ENCODE data around the gene PDE4C. TPM values are rescaled to one million over a fixed set of nuclear protein-coding genes. Genes with fewer than 3 reads are reported as not detected.
"Not testable (repeated sequence)": the region's sequence is repeated elsewhere in the genome, so short reads cannot be mapped to it uniquely, and the experiment has no call there.

PDE4C gene
- polyA plus RNA-seq, 3 donors from 2014 or later = not detected

DNA sequence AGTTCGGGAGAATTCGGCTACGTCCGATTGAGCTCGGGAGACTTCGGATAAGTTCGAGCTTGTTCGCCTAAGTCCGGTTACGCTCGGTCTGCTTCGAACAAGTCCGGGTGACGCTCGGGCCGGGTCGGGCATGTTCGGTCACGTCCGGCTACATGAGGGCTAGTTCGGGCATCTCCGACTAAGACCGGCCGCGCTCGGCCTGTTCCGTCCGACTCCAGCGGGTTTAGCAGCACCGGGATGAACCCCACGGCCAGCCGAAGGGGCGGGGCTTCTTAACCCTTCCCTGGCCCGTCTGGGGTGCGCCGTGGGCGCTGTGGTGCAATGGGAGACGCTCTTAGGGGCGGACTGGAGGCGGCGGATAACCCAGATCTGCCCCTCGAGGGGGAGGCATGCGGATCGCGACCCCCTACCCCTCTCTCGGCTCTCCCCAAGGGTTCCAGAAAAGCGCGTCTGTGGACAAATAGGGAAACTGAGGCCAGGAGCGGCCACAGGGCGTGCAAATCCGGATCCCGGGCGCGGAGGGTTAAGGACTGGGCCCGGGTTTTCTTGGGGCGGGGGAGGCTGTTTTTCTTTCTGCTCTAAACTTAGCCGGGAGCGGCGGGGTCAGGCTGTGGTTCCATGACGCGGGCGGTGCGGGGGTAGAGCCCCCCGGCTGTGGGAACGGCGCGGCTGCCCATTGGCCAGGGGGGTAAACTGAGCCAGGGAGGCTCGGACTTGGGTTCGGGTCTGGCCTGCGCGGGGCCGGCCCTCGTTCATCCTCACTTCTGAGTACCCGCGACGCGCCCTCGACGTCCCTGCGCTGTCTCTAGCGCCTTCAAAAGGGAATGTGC, 1.5 kb downstream of the PDE4C start:
- peaks cover 0 to 2% (median 0%) of the 10 kb centered on the region in 6 donors for H3K9me3 Mint-ChIP-seq
- no peaks in the 10 kb centered on the region for H3K36me3 Mint-ChIP-seq
- peaks cover 14 to 42% (median 32%) of the 10 kb centered on the region in 3 donors for H3K27me3 Mint-ChIP-seq (ENCODE audit: low read depth in 3 of 3)
- peak overlapping the region in 4 of 6 donors; percentile 53 to 71 (median 63) for H3K27ac Mint-ChIP-seq
- H3K4me3 Mint-ChIP-seq = peak overlapping the region; percentile 84 to 95 (median 91)
- DNase-seq = peak; percentile 80 to 87 (median 83)
- peaks cover 11 to 13% of the 10 kb centered on the region in 2 donors for H3K4me1 Mint-ChIP-seq

DNA sequence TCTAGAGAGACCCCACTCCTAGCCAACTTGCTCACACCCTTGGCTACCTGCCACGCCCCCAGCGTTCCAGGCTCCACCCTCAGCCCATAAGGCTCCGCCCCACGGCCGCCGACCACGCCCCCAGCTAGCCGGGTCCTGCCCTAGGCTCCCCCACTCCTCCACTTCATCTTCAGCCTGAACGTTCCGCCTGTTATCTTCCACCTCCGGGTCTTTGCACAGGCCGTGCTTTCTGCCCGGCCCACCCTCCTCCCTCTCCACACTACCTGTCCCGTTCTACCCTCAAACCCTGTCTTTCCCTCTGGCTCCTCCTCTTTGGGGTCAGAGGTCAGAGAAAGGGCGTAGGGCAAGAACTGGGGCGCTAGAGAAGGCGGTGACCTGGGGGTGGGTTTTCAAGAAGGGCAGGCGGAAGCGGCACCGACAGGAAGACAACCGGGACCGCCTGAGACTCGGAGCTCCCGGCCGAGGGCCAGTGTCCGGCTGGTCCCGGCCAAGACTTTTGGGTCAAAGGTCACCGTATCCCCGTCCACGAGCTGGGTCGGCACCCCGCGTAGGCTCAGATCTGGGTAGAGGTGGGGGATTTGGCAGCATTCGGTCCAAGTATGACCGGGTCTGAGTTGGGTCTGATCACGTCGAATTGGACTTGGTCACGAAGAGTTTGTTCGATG, 2.2 kb downstream of the PDE4C start:
- no peaks in the 10 kb centered on the region for H3K36me3 Mint-ChIP-seq
- DNase-seq = peak in 2 of 3 donors; percentile 18 to 21
- H3K27ac Mint-ChIP-seq = peak overlapping the region in 4 of 6 donors; percentile 53 to 71 (median 63)
- peak overlapping the region; percentile 84 to 95 (median 91) for H3K4me3 Mint-ChIP-seq
- H3K27me3 Mint-ChIP-seq (ENCODE audit: low read depth in 3 of 3) = peaks cover 14 to 41% (median 30%) of the 10 kb centered on the region in 3 donors
- peaks cover 0 to 2% (median 0%) of the 10 kb centered on the region in 6 donors for H3K9me3 Mint-ChIP-seq
- peaks cover 11 to 13% of the 10 kb centered on the region in 2 donors for H3K4me1 Mint-ChIP-seq

GRCh38 chr19:18221815-18222725, 4.2 kb downstream of the PDE4C start:
- H3K27ac Mint-ChIP-seq = no peak overlapping the region
- H3K4me3 Mint-ChIP-seq = peak overlapping the region in 1 of 5 donors; percentile 47

DNA sequence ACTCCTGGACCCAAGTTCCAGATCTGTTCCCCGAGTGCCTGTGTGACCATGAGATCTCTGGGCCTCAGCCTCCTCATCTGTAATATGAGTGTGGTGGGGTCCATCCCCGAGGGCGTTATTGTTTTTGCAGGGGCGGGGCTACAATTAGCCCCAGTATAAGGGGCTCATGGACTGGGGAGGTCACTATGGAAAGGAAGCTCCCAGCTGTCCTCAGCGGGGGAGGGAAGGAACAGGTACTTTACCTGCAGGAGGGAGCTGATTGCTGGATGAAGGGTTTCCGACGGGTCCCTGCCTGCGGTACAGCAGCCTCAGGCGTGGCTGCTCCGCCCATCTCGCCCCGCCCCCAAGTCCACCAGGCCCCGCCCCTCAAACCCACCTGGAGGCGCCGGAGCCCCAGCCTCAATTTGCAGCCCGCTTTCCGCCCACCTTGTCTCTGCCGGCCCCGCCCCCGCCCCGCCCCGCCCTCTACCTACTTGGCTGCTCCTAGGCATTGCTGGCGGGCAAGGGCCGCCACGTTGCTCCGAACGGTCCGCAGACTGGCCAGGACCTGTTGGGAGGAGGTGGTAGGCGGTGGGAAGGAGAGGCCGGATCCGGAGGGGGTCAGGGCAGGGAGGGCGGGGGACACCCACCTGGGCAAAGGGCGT, 5.5 kb downstream of the PDE4C start:
- no peak overlapping the region for H3K27ac Mint-ChIP-seq

More at GRCh38 chr19:18221815-18222725, 4.2 kb downstream of the PDE4C start:
- Mint-ChIP-seq H3K4me1 (peaks cover 11 to 13% of the 10 kb centered on the region in 2 donors), H3K36me3 (no peaks in the 10 kb centered on the region), H3K9me3 (peaks cover 0 to 2% (median 0%) of the 10 kb centered on the region in 6 donors), H3K27me3 (ENCODE audit: low read depth in 3 of 3) (peaks cover 14 to 36% (median 27%) of the 10 kb centered on the region in 3 donors)
- DNase-seq = no peak

DNA sequence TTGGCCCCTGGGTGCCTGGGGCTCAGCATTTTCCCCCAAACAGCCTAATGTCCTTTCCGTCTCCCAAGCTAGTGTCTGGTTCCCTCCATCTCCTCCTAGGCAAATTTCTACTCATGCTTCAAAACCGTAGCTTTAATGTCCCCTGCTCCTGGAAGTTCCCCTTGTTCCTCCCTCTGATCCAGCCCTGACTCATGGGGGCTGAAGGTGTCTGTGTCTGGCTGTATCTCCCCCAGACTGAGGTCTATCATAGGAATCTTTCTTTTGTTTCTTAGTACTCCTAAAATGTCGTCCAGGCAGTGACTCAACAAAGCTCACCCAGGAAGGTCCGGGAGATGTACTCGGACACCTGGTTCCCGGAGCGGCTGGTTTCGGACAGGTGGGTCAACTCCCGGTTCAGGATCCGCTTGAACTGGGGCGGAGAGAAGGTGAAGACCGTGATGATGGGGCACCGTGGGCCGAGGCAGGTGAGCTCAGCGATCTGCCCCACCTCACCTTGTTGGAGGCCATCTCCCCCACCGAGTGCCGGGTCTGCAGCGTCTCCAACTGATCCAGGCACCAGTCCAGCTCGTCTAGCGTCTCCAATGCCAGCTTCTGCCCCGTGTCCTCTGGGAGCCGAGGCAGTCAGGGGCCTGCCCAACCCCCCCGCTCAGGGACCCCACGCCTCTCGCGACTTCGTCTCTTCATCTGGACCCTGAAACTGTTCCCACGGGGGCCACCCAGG, 6.2 kb downstream of the PDE4C start:
- H3K4me3 Mint-ChIP-seq = no peak overlapping the region
- H3K27ac Mint-ChIP-seq = peak overlapping the region in 1 of 6 donors; percentile 36
- peaks cover 11 to 29% (median 24%) of the 10 kb centered on the region in 3 donors for H3K27me3 Mint-ChIP-seq (ENCODE audit: low read depth in 3 of 3)
- peaks cover 0 to 2% (median 0%) of the 10 kb centered on the region in 6 donors for H3K9me3 Mint-ChIP-seq
- peaks cover 8 to 11% of the 10 kb centered on the region in 2 donors for H3K4me1 Mint-ChIP-seq
- DNase-seq = no peak
- no peaks in the 10 kb centered on the region for H3K36me3 Mint-ChIP-seq

More for the DNA sequence above, 5.5 kb downstream of the PDE4C start:
- H3K9me3 Mint-ChIP-seq = peaks cover 0 to 2% (median 0%) of the 10 kb centered on the region in 6 donors
- H3K4me3 Mint-ChIP-seq = no peak overlapping the region
- H3K27me3 Mint-ChIP-seq (ENCODE audit: low read depth in 3 of 3) = peaks cover 13 to 29% (median 24%) of the 10 kb centered on the region in 3 donors
- no peak for DNase-seq
- no peaks in the 10 kb centered on the region for H3K36me3 Mint-ChIP-seq
- H3K4me1 Mint-ChIP-seq = peaks cover 11% of the 10 kb centered on the region in 2 donors

DNA sequence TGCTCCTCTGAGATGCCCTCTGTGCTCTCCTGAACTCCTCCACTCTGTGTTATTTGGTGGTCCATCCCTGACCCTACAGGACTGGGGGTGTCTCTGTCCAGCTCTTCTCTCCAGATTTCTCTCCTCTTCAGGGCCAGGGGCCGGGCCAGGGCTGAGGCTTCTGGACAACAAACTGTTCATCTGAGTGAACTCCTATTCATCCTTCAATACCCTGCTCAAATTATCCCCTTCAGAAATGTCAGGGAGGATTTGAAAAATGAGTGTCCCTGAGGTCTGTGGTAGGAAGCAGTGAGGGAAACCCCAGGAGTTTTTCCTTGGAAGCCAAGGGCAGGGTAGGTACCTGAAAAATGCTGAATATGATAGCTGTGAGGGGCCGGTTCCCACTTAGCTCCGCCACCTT, 7.6 kb downstream of the PDE4C start:
- no peak overlapping the region for H3K27ac Mint-ChIP-seq
- no peak overlapping the region for H3K4me3 Mint-ChIP-seq
- peaks cover 0 to 2% (median 0%) of the 10 kb centered on the region in 6 donors for H3K9me3 Mint-ChIP-seq
- no peaks in the 10 kb centered on the region for H3K36me3 Mint-ChIP-seq
- DNase-seq = no peak
- peaks cover 3 to 20% (median 18%) of the 10 kb centered on the region in 3 donors for H3K27me3 Mint-ChIP-seq (ENCODE audit: low read depth in 3 of 3)
- H3K4me1 Mint-ChIP-seq = no peaks in the 10 kb centered on the region

- Mint-ChIP-seq H3K27ac (no peak overlapping the region), H3K36me3 (no peaks in the 10 kb centered on the region), H3K4me3 (no peak overlapping the region), H3K4me1 (no peaks in the 10 kb centered on the region), H3K9me3 (peaks cover 0 to 2% (median 0%) of the 10 kb centered on the region in 6 donors), H3K27me3 (ENCODE audit: low read depth in 3 of 3) (peaks cover 3 to 18% (median 17%) of the 10 kb centered on the region in 3 donors)
- DNase-seq = no peak
These were observed 8.1 kb downstream of the PDE4C start for GRCh38 chr19:18218159-18218558.

GRCh38 chr19:18216789-18217188, 9.4 kb downstream of the PDE4C start:
- H3K4me3 Mint-ChIP-seq = no peak overlapping the region
- no peaks in the 10 kb centered on the region for H3K36me3 Mint-ChIP-seq
- H3K4me1 Mint-ChIP-seq = no peaks in the 10 kb centered on the region
- H3K27ac Mint-ChIP-seq = no peak overlapping the region
- H3K9me3 Mint-ChIP-seq = no peaks in the 10 kb centered on the region
- DNase-seq = no peak
- peaks cover 0 to 15% (median 10%) of the 10 kb centered on the region in 3 donors for H3K27me3 Mint-ChIP-seq (ENCODE audit: low read depth in 3 of 3)

GRCh38 chr19:18214779-18215433, 11.3 kb downstream of the PDE4C start:
- H3K4me3 Mint-ChIP-seq = no peak overlapping the region
- no peak overlapping the region for H3K27ac Mint-ChIP-seq
- H3K36me3 Mint-ChIP-seq = no peaks in the 10 kb centered on the region
- peaks cover 3 to 4% (median 3%) of the 10 kb centered on the region in 3 donors for H3K27me3 Mint-ChIP-seq (ENCODE audit: low read depth in 3 of 3)
- DNase-seq = no peak
- H3K4me1 Mint-ChIP-seq = no peaks in the 10 kb centered on the region
- H3K9me3 Mint-ChIP-seq = no peaks in the 10 kb centered on the region

GRCh38 chr19:18211683-18212082, 14.6 kb downstream of the PDE4C start:
- Mint-ChIP-seq H3K4me3 (no peak overlapping the region), H3K36me3 (no peaks in the 10 kb centered on the region), H3K27ac (no peak overlapping the region), H3K9me3 (no peaks in the 10 kb centered on the region), H3K27me3 (ENCODE audit: low read depth in 3 of 3) (peaks cover 0 to 8% (median 3%) of the 10 kb centered on the region in 3 donors), H3K4me1 (no peaks in the 10 kb centered on the region)
- DNase-seq = no peak

DNA sequence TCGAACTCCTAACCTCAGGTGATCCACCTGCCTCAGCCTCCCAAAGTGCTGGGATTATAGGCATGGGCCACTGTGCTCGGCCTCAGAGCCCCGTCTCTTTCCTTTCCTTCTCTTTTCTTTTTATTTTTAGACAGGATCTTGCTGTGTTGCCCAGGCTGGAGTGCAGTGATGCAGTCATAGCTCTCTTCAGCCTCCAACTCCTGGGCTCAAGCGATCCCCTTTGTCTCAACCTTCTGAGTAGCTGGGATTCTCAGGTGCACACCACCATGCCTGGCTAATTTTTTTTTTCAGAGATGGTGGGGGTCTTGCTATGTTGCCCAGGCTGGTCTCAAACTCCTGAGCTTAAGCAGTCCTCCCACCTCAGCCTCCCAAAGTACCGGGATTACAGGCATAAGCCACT, 16.3 kb downstream of the PDE4C start:
- H3K4me3 Mint-ChIP-seq; H3K36me3 Mint-ChIP-seq; H3K27ac Mint-ChIP-seq; H3K4me1 Mint-ChIP-seq; DNase-seq; H3K9me3 Mint-ChIP-seq; H3K27me3 Mint-ChIP-seq (ENCODE audit: low read depth in 3 of 3): not testable (repeated sequence)
